ENCODE data around the gene CRB3. TPM values are rescaled to one million over a fixed set of nuclear protein-coding genes. Genes with fewer than 3 reads are reported as not detected.
A peak's percentile ranks its signal among the peaks of the same experiment; 100 is the strongest.

Gene CRB3
- total and polyA plus RNA-seq, 2 donors (not counting 3 experiments of a cell fraction or from before 2014, with no cell fraction given): not detected

DNA sequence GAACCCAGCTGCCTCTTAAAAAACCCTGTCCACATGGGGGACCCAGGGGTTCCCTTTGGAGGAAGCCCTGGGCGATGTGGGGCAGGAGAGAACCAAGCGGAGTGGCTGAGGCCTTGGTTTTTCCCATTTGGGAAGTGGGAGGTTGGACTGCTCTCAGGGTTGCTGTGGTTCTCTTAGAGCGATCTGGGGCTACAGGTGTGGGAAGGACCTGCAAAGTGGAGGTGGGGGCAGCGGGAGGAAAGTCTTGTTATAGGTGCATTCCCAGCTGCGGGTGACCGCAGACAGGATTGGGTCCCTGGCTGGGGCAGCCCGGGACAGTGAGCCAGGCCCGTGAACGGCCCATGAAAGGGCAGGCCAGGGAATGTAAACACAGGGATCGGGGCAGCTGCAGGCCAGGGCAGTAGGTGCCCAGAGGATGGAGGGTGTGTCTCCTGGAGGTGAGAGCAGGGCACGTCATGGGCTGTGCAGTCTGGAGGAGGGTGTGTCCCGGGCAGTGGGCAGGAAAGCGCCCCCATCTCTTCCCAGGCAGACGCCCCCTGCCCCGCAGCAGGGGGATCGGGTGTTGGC, 5.3 kb upstream of the CRB3 start:
- no peaks in the 10 kb centered on the region for H3K9me3 ChIP-seq (replicated peaks; ENCODE audit: control insufficient read depth, insufficient read depth, low read length)
- intact Hi-C loops (cut with micrococcal nuclease) (no loop called here), dilution Hi-C loops (cut with MboI; ENCODE audit: extremely low pct_ligation_motif_present, low sequenced_read_pairs) (no loop called here)
- peak overlapping the region; percentile 54 to 72 (median 58) for H3K4me3 ChIP-seq (replicated peaks in 1 of 3; ENCODE audit: insufficient read depth in 1 of 3, low read depth in 1 of 3, low read length in 3 of 3)
- FAIRE-seq (no peak), DNase-seq (ENCODE audit: low read depth, low spot score) (no peak)
- peak overlapping the region; percentile 90 for H3K4me2 ChIP-seq (ENCODE audit: insufficient read depth, low read length)
- no TSS peak for BruUV-seq (replicated peaks)
- no peak overlapping the region for H3K9ac ChIP-seq (replicated peaks; ENCODE audit: extremely low read depth, insufficient read depth, low read length)
- ChIA-PET POLR2A (no interaction called here), CTCF (interaction anchor here (1.1 to 1.3 kb wide), 2 partner anchors 34 to 58 kb away, joined by 3 to 5 read pairs; partner anchors contain the start of gene KHSRP)
- peaks cover 7% of the 10 kb centered on the region for H3K4me1 ChIP-seq (ENCODE audit: control insufficient read depth, extremely low read depth, insufficient read depth, low read length)
- no peaks in the 10 kb centered on the region for H3K79me2 ChIP-seq (ENCODE audit: control insufficient read depth, insufficient read depth, low read length)
- no peaks in the 10 kb centered on the region for H4K20me1 ChIP-seq (replicated peaks; ENCODE audit: control insufficient read depth, extremely low read depth, insufficient read depth, low read length)
- no peaks in the 10 kb centered on the region for H3K9me1 ChIP-seq (replicated peaks; ENCODE audit: control insufficient read depth, extremely low read depth, insufficient read depth, low read length)
- no peak overlapping the region for H3K27ac ChIP-seq (ENCODE audit: insufficient read depth, low read depth, low read length)
- peak overlapping the region; percentile 98 for H2AFZ ChIP-seq (ENCODE audit: low read depth, low read length)
- TF ChIP-seq JUN (IDR thresholded peaks at IDR 0.05; ENCODE audit: borderline replicate concordance, insufficient read depth, insufficient read length, low read depth) (no peak), FOS (IDR thresholded peaks at IDR 0.05; ENCODE audit: borderline replicate concordance, insufficient read depth, low read length) (no peak), EZH2 (IDR thresholded peaks at IDR 0.05; ENCODE audit: borderline replicate concordance, low read depth, low read length, severe bottlenecking) (no peak)
- TF ChIP-seq, protein P1, sequence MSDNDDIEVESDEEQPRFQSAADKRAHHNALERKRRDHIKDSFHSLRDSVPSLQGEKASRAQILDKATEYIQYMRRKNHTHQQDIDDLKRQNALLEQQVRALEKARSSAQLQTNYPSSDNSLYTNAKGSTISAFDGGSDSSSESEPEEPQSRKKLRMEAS (IDR thresholded peaks at IDR 0.05; ENCODE audit: insufficient read depth, insufficient read length): no peak
- peaks cover under 1 to 5% of the 10 kb centered on the region in 2 experiments for H3K36me3 ChIP-seq (ENCODE audit: control insufficient read depth in 2 of 2, extremely low read depth in 1 of 2, insufficient read depth in 2 of 2, low read length in 2 of 2)
- H3K27me3 ChIP-seq (ENCODE audit: control insufficient read depth in 2 of 2, insufficient read depth in 2 of 2, low read length in 2 of 2): peaks cover under 1 to 2% of the 10 kb centered on the region in 2 experiments

DNA sequence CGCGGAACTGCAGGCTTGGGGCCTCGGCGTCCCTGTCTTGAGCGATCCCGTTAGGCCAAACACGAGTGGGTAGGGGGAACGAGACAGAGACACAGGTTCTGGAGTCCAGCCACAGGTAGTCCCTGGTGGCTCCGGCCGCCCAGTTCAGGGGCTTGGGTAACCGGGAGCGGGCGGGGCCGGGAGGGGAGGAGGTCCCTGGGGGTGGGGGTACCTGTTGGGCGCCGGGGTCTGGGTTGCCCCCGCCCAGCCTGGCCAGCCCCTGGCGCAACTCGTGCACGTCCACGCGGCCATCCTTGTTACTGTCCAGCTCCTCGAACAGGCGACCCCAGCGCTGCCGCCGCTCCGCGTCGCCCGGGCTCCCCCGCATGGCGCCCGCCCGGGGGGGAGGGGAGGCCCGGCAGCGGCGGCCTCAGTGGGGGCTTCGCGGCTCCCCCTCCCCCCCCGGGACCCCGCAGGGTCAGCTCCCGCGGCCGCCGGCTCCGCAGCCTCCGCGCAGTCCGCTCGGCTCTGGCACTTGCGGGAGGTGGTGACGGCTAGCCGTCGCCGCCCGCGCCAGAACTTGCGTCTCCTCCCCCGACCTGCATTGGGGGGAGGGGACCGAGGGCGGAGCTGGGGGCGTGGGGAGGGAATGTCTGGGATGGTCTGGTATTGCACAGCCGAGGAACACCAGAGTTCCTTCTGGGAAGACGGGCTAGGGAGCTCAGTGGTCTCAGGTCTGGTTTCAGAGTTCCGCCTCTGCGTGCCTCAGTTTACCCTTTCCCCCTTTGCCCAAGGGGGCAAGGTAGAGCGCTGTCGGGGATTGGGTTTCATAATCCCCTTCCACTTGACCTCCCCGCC, 4.6 kb upstream of the CRB3 start, which contains the start of gene SLC25A23:
Gene SLC25A23, minus strand, starts transcription at position 531 of the 837 bp plus-strand sequence. Its CDS starts 164 bp downstream, at position 367.
- DNase-seq (ENCODE audit: low read depth, low spot score) (peak; percentile 75), FAIRE-seq (peak; percentile 69)
- Histone ChIP-seq H3K79me2 (ENCODE audit: control insufficient read depth, insufficient read depth, low read length) (no peaks in the 10 kb centered on the region), H3K9me1 (replicated peaks; ENCODE audit: control insufficient read depth, extremely low read depth, insufficient read depth, low read length) (no peaks in the 10 kb centered on the region), H3K27ac (ENCODE audit: insufficient read depth, low read depth, low read length) (no peak within 1 kb of the TSS), H3K36me3 (ENCODE audit: control insufficient read depth in 2 of 2, extremely low read depth in 1 of 2, insufficient read depth in 2 of 2, low read length in 2 of 2) (no peaks in the 10 kb centered on the region), H3K9me3 (replicated peaks; ENCODE audit: control insufficient read depth, insufficient read depth, low read length) (no peaks in the 10 kb centered on the region), H3K4me3 (replicated peaks in 1 of 3; ENCODE audit: insufficient read depth in 1 of 3, low read depth in 1 of 3, low read length in 3 of 3) (peak within 1 kb of the TSS; percentile 54 to 72 (median 58)), H4K20me1 (replicated peaks; ENCODE audit: control insufficient read depth, extremely low read depth, insufficient read depth, low read length) (no peaks in the 10 kb centered on the region), H2AFZ (ENCODE audit: low read depth, low read length) (peak within 1 kb of the TSS; percentile 98), H3K9ac (replicated peaks; ENCODE audit: extremely low read depth, insufficient read depth, low read length) (no peak within 1 kb of the TSS), H3K4me2 (ENCODE audit: insufficient read depth, low read length) (peak within 1 kb of the TSS; percentile 90), H3K27me3 (ENCODE audit: control insufficient read depth in 2 of 2, insufficient read depth in 2 of 2, low read length in 2 of 2) (peaks cover 3 to 8% of the 10 kb centered on the region in 2 experiments), H3K4me1 (ENCODE audit: control insufficient read depth, extremely low read depth, insufficient read depth, low read length) (peaks cover 7% of the 10 kb centered on the region)
- intact Hi-C loops (cut with micrococcal nuclease) (loop anchor here (1.0 to 5.0 kb wide), 2 partner anchors 34 to 403 kb away; no protein-coding TSS in a partner anchor), dilution Hi-C loops (cut with MboI; ENCODE audit: extremely low pct_ligation_motif_present, low sequenced_read_pairs) (no loop called here)
- TF ChIP-seq POLR2AphosphoS5 (IDR thresholded peaks at IDR 0.05; ENCODE audit: insufficient read depth, low read depth, low read length): peak; percentile 13
- no peak for TF ChIP-seq JUN (IDR thresholded peaks at IDR 0.05; ENCODE audit: borderline replicate concordance, insufficient read depth, insufficient read length, low read depth)
- ChIA-PET POLR2A (no interaction called here), CTCF (interaction anchor here (1.1 to 1.3 kb wide), 2 partner anchors 34 to 57 kb away, joined by 3 to 5 read pairs; partner anchors contain the start of gene KHSRP)
- no TSS peak for BruUV-seq (replicated peaks)

Data from endothelial cell of umbilical vein (primary cell).